Measurements from ENCODE around the gene SEPSECS.

Gene SEPSECS

DNA sequence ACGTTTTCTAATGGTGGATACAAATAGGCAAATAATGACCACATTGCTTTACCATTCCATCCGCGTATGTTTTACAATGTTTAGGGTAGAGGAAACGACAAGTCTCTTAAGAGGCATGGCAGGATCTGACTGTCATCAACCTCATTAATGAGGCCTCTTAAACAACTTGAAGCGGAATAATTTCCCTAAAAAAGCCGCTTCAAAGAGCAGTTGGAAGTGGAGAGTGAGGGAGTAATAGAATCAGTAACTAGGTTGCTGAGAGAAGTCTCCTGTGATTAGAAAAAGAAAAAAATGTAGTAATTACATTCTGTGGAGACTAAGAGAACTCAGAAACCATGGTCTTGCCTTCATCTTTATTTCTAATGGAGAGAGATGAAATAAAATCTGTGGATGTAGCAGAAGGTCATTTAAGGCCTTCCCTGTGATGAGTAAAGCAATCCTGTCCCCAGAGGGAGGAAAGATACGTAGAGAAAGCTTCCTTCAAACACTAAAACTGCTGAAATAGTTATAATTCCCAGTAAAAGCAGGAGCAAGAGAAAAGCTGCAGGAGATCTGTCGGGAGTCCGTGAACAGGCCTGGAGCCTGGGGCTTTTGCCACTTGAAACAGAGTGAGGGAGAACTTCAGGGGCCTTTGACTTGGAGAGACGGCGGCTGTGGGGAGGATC lies 11.1 kb upstream of the SEPSECS start:
- Histone ChIP-seq H3K4me1 (ENCODE audit: control insufficient read depth, insufficient read depth, low read length) (peaks cover 2% of the 10 kb centered on the region), H3K4me3 (ENCODE audit: low read length) (no peak overlapping the region), H3K27me3 (ENCODE audit: control insufficient read depth, insufficient read depth, low read length) (no peaks in the 10 kb centered on the region), H3K9ac (ENCODE audit: low read length) (no peak overlapping the region), H3K27ac (ENCODE audit: low read depth, low read length) (no peak overlapping the region), H3K36me3 (ENCODE audit: control insufficient read depth, insufficient read depth, low read length) (no peaks in the 10 kb centered on the region)

DNA sequence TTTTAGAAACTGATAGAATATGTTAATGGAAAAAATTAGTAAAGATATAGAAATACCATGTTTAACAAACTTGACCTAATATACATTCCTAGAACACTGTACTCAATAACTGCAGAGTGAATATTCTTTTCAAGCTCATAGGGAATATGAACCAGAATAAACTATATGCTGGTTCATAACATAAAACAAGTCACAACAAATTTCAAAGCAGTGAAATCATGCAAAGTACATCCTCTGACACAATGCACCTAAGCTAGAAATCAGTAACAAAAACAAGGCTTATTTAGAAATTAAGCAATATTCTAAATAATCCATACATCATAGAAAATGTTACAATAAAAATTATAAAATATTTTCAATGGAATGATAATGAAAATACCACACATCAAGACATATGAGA lies 9.2 kb upstream of the SEPSECS start:
- Histone ChIP-seq H3K36me3 (ENCODE audit: control insufficient read depth, insufficient read depth, low read length) (no peaks in the 10 kb centered on the region), H3K27ac (ENCODE audit: low read depth, low read length) (no peak overlapping the region), H3K4me1 (ENCODE audit: control insufficient read depth, insufficient read depth, low read length) (peaks cover 2% of the 10 kb centered on the region), H3K4me3 (ENCODE audit: low read length) (no peak overlapping the region), H3K9ac (ENCODE audit: low read length) (no peak overlapping the region), H3K27me3 (ENCODE audit: control insufficient read depth, insufficient read depth, low read length) (no peaks in the 10 kb centered on the region)

DNA sequence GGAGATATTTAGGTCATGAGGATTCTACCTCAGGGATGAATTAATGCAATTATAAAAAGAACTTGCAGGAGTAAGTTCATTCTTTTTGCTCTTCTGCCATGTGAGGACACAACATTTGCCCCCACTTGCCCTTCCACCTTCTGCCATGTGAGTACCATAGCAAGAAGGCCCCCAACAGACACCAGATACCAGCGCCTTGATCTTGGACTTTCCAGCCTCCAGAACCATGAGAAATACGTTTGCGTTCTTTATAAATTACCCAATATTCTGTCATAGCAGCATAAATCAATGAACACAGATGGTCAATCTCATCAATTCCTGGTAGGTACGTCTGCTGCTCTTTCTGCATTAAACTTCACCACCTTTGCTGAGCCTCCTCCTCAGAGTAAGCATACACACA lies 5.7 kb upstream of the SEPSECS start:
- H3K27me3 ChIP-seq (ENCODE audit: control insufficient read depth, insufficient read depth, low read length), result no peaks in the 10 kb centered on the region
- H3K9ac ChIP-seq (ENCODE audit: low read length), result no peak overlapping the region
- peaks cover 5% of the 10 kb centered on the region for H3K4me1 ChIP-seq (ENCODE audit: control insufficient read depth, insufficient read depth, low read length)
- no peak overlapping the region for H3K4me3 ChIP-seq (ENCODE audit: low read length)
- no peaks in the 10 kb centered on the region for H3K36me3 ChIP-seq (ENCODE audit: control insufficient read depth, insufficient read depth, low read length)
- no peak overlapping the region for H3K27ac ChIP-seq (ENCODE audit: low read depth, low read length)

DNA sequence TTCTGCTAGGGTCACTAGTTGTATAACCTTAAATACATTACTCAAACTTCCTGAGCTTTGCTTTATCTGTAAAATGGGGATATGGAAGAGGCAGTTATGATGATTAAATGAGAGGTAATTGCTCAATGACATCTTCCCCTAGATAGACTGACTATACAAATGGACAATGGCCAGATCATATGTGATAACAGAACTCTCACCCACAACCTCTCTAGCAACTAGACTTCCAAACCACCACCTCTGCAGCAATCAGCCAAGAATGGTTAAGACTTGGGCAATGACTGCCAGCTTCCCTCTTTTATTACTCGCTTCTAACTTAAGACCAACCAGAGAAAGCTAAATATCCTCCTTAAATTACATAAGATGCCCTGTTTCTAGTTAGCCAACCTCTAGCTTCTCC lies 2.9 kb upstream of the SEPSECS start:
- no peak overlapping the region for H3K27ac ChIP-seq (ENCODE audit: low read depth, low read length)
- H3K4me3 ChIP-seq (ENCODE audit: low read length), result no peak overlapping the region
- H3K4me1 ChIP-seq (ENCODE audit: control insufficient read depth, insufficient read depth, low read length), result peaks cover 7% of the 10 kb centered on the region
- no peaks in the 10 kb centered on the region for H3K27me3 ChIP-seq (ENCODE audit: control insufficient read depth, insufficient read depth, low read length)
- no peak overlapping the region for H3K9ac ChIP-seq (ENCODE audit: low read length)
- H3K36me3 ChIP-seq (ENCODE audit: control insufficient read depth, insufficient read depth, low read length), result no peaks in the 10 kb centered on the region

DNA sequence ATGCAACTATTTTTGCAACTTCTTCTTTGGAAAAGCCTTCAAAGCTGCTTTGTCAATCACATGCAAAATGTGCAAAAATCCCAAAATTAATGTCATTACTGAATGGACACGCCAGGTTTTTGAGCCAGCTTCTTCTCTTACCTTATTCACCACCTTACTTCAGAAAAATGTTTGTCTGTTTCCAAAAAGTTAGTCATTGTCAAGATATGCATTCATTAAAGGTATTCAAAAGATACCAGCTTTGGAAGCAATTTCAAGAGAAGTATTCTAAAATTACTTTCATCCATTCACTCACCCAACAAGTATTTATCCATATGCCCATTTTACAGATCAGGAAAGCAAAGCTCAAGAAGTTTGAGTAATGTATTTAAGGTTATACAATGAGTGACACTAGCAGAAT lies 2.3 kb upstream of the SEPSECS start:
- Histone ChIP-seq H3K9ac (ENCODE audit: low read length) (no peak overlapping the region), H3K4me3 (ENCODE audit: low read length) (no peak overlapping the region)

DNA sequence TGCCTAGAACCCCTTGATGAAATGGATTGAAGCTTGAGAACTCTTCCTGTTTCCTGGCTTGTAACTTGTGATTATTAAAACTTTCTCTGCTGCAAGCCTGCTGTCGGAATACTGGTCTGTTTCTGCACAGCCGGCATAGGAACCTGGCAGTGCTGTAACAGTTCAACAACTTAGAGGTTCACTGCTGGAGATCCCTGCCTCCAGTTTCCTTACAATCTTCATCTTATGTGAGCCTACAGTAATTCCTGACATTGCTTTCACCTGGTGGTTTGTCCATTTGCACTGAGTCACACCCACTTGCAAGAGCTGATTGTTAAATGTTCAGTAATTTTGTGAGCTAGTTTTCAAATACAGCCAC lies 1.3 kb upstream of the SEPSECS start:
- peak overlapping the region; percentile 97 for H3K27ac ChIP-seq (ENCODE audit: low read depth, low read length)

More for the DNA sequence above, 2.3 kb upstream of the SEPSECS start:
- H3K27ac ChIP-seq (ENCODE audit: low read depth, low read length), result no peak overlapping the region
- no peaks in the 10 kb centered on the region for H3K27me3 ChIP-seq (ENCODE audit: control insufficient read depth, insufficient read depth, low read length)
- no peaks in the 10 kb centered on the region for H3K36me3 ChIP-seq (ENCODE audit: control insufficient read depth, insufficient read depth, low read length)
- peaks cover 7% of the 10 kb centered on the region for H3K4me1 ChIP-seq (ENCODE audit: control insufficient read depth, insufficient read depth, low read length)

DNA sequence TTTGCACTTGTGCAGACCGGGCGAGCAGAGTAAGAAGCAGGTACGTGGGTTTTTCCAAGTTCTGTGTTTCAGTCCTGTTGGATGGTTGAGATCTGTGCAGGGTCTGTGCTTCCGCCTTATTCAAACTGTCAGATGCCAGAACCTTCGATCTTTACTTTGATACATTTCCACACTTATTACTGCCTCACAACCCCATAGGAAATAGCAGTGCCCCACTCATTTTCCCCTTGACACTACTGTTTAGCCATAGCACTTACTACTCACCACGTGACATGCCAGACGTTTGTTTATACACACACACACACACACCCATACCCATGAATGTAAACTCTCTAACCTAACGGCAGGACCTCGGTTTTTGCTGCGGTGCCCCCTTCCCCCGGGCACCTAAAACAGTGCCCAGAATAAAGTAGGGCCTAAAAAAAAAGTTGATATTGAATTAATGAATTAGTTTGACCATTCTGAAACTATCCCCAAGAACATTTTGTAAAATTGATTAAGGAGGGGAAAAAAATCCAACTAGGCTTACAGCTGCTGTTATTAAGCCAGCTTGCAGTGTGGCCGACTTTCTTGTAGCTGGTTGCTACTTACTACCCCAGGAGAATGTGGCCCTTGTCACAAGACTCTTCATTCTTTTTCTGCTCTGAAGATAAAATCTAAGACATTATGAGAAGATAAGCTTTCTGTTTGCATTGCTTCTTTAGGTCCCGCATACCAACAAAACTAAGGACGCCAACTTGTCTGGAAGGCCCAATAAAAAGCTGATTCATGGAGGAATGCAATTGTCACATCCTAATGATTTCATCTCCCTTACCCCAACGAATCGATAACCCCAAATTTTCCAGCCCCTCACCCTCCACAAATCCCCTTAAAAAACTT lies 704 bp upstream of the SEPSECS start:
- Histone ChIP-seq H3K4me3 (ENCODE audit: low read length) (peak overlapping the region; percentile 97), H3K27ac (ENCODE audit: low read depth, low read length) (peak overlapping the region; percentile 97), H3K4me1 (ENCODE audit: control insufficient read depth, insufficient read depth, low read length) (peaks cover 7% of the 10 kb centered on the region), H3K9ac (ENCODE audit: low read length) (peak overlapping the region; percentile 34), H3K27me3 (ENCODE audit: control insufficient read depth, insufficient read depth, low read length) (no peaks in the 10 kb centered on the region), H3K36me3 (ENCODE audit: control insufficient read depth, insufficient read depth, low read length) (no peaks in the 10 kb centered on the region)

More for the DNA sequence above, 1.3 kb upstream of the SEPSECS start:
- Histone ChIP-seq H3K4me1 (ENCODE audit: control insufficient read depth, insufficient read depth, low read length) (peaks cover 7% of the 10 kb centered on the region), H3K27me3 (ENCODE audit: control insufficient read depth, insufficient read depth, low read length) (no peaks in the 10 kb centered on the region), H3K4me3 (ENCODE audit: low read length) (peak overlapping the region; percentile 97), H3K36me3 (ENCODE audit: control insufficient read depth, insufficient read depth, low read length) (no peaks in the 10 kb centered on the region), H3K9ac (ENCODE audit: low read length) (no peak overlapping the region)

DNA sequence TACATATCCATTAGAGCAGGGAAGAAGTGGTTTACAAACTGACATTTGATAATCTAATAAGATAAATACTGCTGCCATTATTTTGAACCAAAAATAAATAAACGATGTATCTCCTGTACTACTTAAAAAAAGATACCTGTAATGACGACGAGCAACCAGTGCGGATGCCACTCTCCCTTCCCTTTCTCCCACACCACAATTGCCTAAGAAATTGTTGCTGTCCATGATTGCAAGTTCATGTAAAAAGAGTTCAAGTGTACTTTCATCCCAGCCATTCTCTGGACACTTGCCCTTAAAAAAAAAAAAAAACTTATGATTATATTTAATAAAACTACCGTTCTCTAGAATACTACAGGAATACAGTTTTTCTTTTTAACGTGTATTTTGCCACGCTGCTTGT lies 1.4 kb downstream of the SEPSECS start:
- Histone ChIP-seq H3K4me3 (ENCODE audit: low read length) (peak overlapping the region; percentile 9), H3K36me3 (ENCODE audit: control insufficient read depth, insufficient read depth, low read length) (no peaks in the 10 kb centered on the region), H3K4me1 (ENCODE audit: control insufficient read depth, insufficient read depth, low read length) (peaks cover 7% of the 10 kb centered on the region), H3K9ac (ENCODE audit: low read length) (no peak overlapping the region), H3K27me3 (ENCODE audit: control insufficient read depth, insufficient read depth, low read length) (no peaks in the 10 kb centered on the region), H3K27ac (ENCODE audit: low read depth, low read length) (no peak overlapping the region)

DNA sequence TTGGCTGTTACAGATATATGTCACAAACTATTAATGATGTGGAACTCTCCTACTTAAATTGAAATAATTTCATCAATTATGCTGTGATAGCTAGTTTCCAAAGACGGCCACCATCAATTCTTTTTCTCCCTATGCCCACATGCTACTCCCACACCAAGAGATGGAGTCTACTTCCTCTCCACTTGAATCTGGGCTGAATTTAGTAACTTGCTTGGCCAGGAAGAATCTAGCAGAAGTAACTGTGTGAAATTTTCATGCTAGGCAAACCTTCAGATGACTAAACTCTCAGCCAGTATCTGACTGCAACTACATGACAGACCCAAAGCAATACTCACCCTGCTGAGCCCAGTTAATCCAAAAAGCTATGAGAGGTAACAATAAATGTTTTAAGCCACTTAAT lies 3.2 kb downstream of the SEPSECS start:
- Histone ChIP-seq H3K4me3 (ENCODE audit: low read length) (no peak overlapping the region), H3K27me3 (ENCODE audit: control insufficient read depth, insufficient read depth, low read length) (no peaks in the 10 kb centered on the region), H3K4me1 (ENCODE audit: control insufficient read depth, insufficient read depth, low read length) (peaks cover 6% of the 10 kb centered on the region), H3K9ac (ENCODE audit: low read length) (no peak overlapping the region), H3K27ac (ENCODE audit: low read depth, low read length) (no peak overlapping the region), H3K36me3 (ENCODE audit: control insufficient read depth, insufficient read depth, low read length) (no peaks in the 10 kb centered on the region)

DNA sequence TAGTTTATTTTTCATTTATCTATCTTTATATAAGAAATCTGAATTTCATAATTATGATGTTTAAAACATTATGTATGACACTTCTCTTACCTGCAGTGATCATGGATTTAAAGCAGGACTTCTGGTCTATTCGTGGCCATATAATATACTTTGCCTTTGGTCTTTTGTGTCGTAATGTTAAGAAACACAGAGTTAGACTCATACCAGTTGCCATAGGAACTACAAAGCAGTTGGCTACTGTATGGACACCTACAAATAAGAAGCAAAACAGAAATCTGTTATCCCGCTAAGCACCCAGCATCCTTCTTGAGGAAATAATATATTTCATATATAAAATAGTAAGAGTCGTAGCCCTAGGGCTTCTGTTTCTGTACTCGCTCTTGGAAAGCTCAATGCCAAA lies 4.3 kb downstream of the SEPSECS start:
- H3K9ac ChIP-seq (ENCODE audit: low read length), result no peak overlapping the region
- no peak overlapping the region for H3K27ac ChIP-seq (ENCODE audit: low read depth, low read length)
- H3K4me3 ChIP-seq (ENCODE audit: low read length), result no peak overlapping the region
- H3K4me1 ChIP-seq (ENCODE audit: control insufficient read depth, insufficient read depth, low read length), result peaks cover 2% of the 10 kb centered on the region
- no peaks in the 10 kb centered on the region for H3K36me3 ChIP-seq (ENCODE audit: control insufficient read depth, insufficient read depth, low read length)
- H3K27me3 ChIP-seq (ENCODE audit: control insufficient read depth, insufficient read depth, low read length), result no peaks in the 10 kb centered on the region

DNA sequence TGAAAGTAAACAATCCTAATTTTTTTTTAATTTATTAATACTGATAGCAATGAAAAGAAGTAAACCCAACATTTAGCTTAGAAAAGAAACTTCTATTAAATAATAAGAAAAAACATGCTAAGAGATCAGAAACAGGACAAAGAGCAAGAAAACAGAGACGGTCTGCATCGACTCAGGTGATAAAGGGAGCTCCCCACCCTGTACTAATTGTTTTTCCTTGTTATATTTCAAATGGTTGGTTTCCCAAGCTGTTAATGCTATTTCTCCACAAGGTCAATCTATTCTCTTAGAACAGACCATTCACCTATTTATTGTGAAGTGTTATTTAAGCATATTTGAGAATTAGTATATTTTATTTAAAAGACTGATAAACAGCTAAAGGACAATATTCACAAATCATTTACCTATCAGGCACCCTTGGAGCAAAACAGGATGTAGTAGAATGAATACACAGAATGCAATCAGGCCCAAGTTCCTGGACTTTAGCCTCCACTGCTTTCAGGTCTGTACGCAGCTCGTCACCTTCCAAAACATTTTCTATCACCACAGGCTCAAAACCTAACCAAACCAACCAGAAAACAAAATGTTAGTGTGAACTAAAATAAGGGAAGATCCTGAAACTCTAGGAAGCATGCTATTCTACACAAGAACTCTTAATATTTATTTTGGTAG lies 5.5 kb downstream of the SEPSECS start:
- peaks cover 2% of the 10 kb centered on the region for H3K4me1 ChIP-seq (ENCODE audit: control insufficient read depth, insufficient read depth, low read length)
- no peaks in the 10 kb centered on the region for H3K36me3 ChIP-seq (ENCODE audit: control insufficient read depth, insufficient read depth, low read length)
- H3K9ac ChIP-seq (ENCODE audit: low read length), result no peak overlapping the region
- H3K27me3 ChIP-seq (ENCODE audit: control insufficient read depth, insufficient read depth, low read length), result no peaks in the 10 kb centered on the region
- no peak overlapping the region for H3K4me3 ChIP-seq (ENCODE audit: low read length)
- H3K27ac ChIP-seq (ENCODE audit: low read depth, low read length), result no peak overlapping the region

DNA sequence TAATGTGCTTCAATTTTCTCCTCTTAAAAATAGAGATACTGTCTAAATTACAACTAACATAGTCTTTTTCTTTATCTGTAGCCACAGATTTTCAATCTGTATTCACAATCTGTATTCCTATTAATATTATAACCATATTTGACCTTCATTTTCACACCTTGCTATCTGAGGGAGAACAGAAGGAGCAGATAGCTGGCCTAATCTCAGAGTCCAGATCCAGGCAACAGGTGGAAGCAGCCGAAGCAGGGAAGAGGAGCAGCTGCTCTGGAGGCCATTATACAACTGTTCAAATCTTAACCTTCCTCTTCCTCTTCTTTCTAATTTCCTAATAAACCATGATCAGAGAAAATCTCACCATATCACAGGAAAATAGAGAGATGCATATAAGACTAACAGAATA lies 14.2 kb downstream of the SEPSECS start:
- H3K9ac ChIP-seq (ENCODE audit: low read length), result no peak overlapping the region
- no peaks in the 10 kb centered on the region for H3K4me1 ChIP-seq (ENCODE audit: control insufficient read depth, insufficient read depth, low read length)
- H3K4me3 ChIP-seq (ENCODE audit: low read length), result no peak overlapping the region
- H3K36me3 ChIP-seq (ENCODE audit: control insufficient read depth, insufficient read depth, low read length), result no peaks in the 10 kb centered on the region
- H3K27me3 ChIP-seq (ENCODE audit: control insufficient read depth, insufficient read depth, low read length), result no peaks in the 10 kb centered on the region
- H3K27ac ChIP-seq (ENCODE audit: low read depth, low read length), result no peak overlapping the region
